Muscle of leg (tissue), 11 donors: ENCODE data around the gene NKX6-1. TPM values are rescaled to one million over a fixed set of nuclear protein-coding genes. Genes with fewer than 3 reads are reported as not detected.

Experiments
- DNase-seq: peaks from one replicate; pipeline ENCODE4 v3.0.0; 2013
- H3K27ac ChIP-seq: one replicate; pipeline ENCODE4 v1.5.1; 2013; ENCODE audit warnings: mild to moderate bottlenecking, low read length, control low read depth
- H3K27me3 ChIP-seq: one replicate; pipeline ENCODE4 v1.6.1; 2013; ENCODE audit warnings: low read length; ENCODE audit not compliant: control insufficient read depth, insufficient read depth
- H3K36me3 ChIP-seq: one replicate; pipeline ENCODE4 v1.6.1; 2013; ENCODE audit warnings: low read length; ENCODE audit not compliant: control insufficient read depth, insufficient read depth
- H3K4me1 ChIP-seq: one replicate; pipeline ENCODE4 v1.6.1; 2013; ENCODE audit warnings: low read length; ENCODE audit not compliant: control insufficient read depth, insufficient read depth
- H3K4me3 ChIP-seq: one replicate; pipeline ENCODE4 v1.5.1; 2013; ENCODE audit warnings: low read length, control low read depth
- H3K9me3 ChIP-seq: replicated peaks from 2 replicates; pipeline ENCODE4 v1.6.1; 2013; ENCODE audit warnings: low read depth, low read length; ENCODE audit not compliant: control insufficient read depth
- WGBS: methylation state at CpG from one replicate; pipeline ENCODE4 v1.1.5; 2013; ENCODE audit warnings: missing lambda C conversion rate; ENCODE audit not compliant: insufficient coverage; 5-methylcytosine and 5-hydroxymethylcytosine counted together
- polyA plus RNA-seq, 8 donors: library from polyadenylated mRNA; unstranded; fragments of 120-200 nt; gene quantifications; one replicate each; pipeline versions ENCODE4 v1.2.1 to v1.2.3, GENCODE V29; 2013; ENCODE audit warnings: inconsistent platforms in 1 of 8, low replicate concordance in 1 of 8; ENCODE audit not compliant: insufficient read length in 8 of 8, insufficient read depth in 1 of 8
- total RNA-seq: library from RNA; stranded (reverse); fragments of 120-200 nt; gene quantifications from one replicate; pipeline ENCODE4 v1.2.4, GENCODE V29; 2013

NKX6-1 gene
- total and polyA plus RNA-seq, 9 donors: 0.05 to 0.23 TPM; not detected in 7

DNA sequence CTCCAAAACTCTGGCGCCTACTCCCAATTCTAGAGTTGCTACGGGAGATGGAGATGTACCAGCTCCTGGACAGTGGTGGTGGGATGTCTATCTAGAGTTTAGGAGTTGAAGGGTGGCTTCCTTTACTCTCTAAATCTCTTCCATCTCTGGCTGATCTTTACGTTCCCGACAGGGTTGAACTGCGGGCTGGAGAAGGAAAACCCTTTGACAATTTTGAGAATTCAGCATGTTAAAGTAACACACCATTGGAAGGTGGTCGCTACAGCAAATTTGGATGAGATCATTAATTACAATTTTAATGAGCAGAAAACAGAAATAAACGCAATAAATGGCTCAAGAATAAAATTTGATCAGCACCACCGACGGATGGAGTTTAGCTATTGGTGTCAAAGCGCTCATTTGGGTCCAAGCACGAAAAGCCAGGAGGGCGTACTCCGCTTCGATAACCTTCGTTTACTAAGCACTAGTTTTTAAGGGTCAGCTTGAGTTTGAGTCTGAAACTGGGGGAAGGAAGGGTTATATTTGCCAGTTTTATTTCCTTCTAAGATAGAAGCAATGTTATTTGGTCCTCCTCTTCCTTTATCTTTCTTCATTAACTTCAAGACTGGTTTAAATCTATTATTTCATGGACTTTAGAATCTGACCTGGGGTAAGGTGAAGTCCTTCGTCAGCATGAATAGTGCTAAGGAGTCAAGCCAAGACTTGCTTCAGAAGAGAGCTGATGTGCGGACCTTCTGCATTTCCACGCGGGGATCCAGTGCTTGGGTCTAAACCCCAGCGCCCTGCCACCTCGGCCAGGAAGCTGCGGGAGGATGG is 1.5 kb upstream of the NKX6-1 start:
- H3K4me1 ChIP-seq: peaks cover 30% of the 10 kb centered on the region
- WGBS: 6% methylated on average over 7 of the region's 22 CpGs
- no peaks in the 10 kb centered on the region for H3K36me3 ChIP-seq
- H3K27me3 ChIP-seq: peaks cover 88% of the 10 kb centered on the region
- H3K4me3 ChIP-seq: no peak overlapping the region
- no peak for DNase-seq
- H3K9me3 ChIP-seq: no peaks in the 10 kb centered on the region
- no peak overlapping the region for H3K27ac ChIP-seq

DNA sequence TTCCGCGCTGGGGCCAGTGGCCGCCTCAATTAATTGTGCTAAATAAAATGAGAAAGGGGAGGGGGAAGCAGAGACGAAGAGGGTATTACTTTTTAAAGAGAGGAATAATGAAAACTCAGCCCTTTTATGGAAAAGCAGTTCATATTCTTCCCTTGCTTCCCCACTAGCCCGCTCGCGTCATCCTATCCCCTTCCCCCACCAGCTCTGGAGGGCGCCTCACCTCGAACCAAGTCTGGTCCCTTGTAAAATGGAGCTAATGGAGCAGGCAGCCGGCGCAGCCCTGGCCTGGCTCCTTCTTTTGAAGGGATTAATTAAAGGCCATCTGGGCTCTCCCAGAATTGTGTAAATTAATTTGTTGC is 511 bp upstream of the NKX6-1 start:
- no CpG with 5 or more reads among the region's 11 CpGs for WGBS
- H3K27ac ChIP-seq: no peak overlapping the region
- H3K36me3 ChIP-seq: no peaks in the 10 kb centered on the region
- no peak for DNase-seq
- no peaks in the 10 kb centered on the region for H3K9me3 ChIP-seq
- H3K27me3 ChIP-seq: peaks cover 89% of the 10 kb centered on the region
- peaks cover 30% of the 10 kb centered on the region for H3K4me1 ChIP-seq
- peak overlapping the region; percentile 37 for H3K4me3 ChIP-seq

DNA sequence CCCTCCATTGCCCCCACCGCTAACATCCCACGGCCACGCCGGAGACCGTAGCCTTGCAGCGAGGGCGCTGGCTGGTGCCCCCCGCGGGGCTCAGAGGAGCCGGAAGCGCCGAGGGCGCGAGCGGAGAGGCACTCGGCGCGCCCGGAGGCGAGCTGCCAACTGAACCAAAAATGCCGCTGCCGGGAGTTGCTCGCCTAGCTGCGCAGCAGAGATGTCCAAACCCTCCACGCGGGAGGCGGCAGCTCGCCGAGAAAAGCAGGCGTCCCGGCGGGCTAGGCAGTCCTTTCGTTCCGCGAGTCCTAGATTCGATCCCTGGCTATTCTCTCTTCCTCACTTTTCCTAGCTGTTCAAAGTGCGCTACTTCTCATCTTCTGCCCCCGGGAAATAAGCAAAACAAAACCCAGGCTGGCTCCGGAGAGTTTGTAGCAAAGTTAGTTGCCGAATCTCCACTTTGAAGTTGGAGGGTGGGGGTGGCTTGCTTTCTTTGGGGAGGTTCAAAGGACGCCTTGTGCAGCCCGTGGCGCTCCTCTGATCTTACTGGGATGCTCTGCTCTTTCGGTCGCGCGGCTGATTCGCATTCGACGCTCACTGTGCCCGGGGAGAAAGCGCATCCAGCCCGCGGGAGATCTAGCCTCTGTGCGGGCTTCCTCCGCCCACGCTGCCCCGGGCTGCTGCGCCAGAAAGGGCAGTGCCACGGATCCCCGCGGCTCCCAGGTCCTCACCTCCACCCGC is 723 bp downstream of the NKX6-1 start:
- H3K9me3 ChIP-seq: no peaks in the 10 kb centered on the region
- no peaks in the 10 kb centered on the region for H3K36me3 ChIP-seq
- DNase-seq: no peak
- peaks cover 87% of the 10 kb centered on the region for H3K27me3 ChIP-seq
- WGBS: under 1% methylated on average over 51 of the region's 63 CpGs
- peak overlapping the region; percentile 37 for H3K4me3 ChIP-seq
- H3K4me1 ChIP-seq: peaks cover 33% of the 10 kb centered on the region
- no peak overlapping the region for H3K27ac ChIP-seq

- no peak for DNase-seq
- Histone ChIP-seq H3K4me1 (peaks cover 39% of the 10 kb centered on the region), H3K4me3 (peak overlapping the region; percentile 37), H3K9me3 (no peaks in the 10 kb centered on the region), H3K27me3 (peaks cover 87% of the 10 kb centered on the region), H3K27ac (no peak overlapping the region), H3K36me3 (no peaks in the 10 kb centered on the region)
- WGBS: 1% methylated on average over 73 of the region's 73 CpGs
These were observed 1.4 kb downstream of the NKX6-1 start for GRCh38 chr4:84497504-84498202.

- H3K27ac ChIP-seq: no peak overlapping the region
- DNase-seq: no peak
- peaks cover 39% of the 10 kb centered on the region for H3K4me1 ChIP-seq
- H3K27me3 ChIP-seq: peaks cover 87% of the 10 kb centered on the region
- WGBS: 11% methylated on average over 50 of the region's 53 CpGs
- H3K4me3 ChIP-seq: no peak overlapping the region
- H3K36me3 ChIP-seq: no peaks in the 10 kb centered on the region
- H3K9me3 ChIP-seq: no peaks in the 10 kb centered on the region
These were observed 2.2 kb downstream of the NKX6-1 start for GRCh38 chr4:84496706-84497503.

GRCh38 chr4:84496331-84496705 is 2.8 kb downstream of the NKX6-1 start:
- no peak overlapping the region for H3K27ac ChIP-seq
- H3K36me3 ChIP-seq: no peaks in the 10 kb centered on the region
- no peak overlapping the region for H3K4me3 ChIP-seq
- H3K9me3 ChIP-seq: no peaks in the 10 kb centered on the region
- WGBS: 8% methylated on average over 17 of the region's 24 CpGs
- peaks cover 85% of the 10 kb centered on the region for H3K27me3 ChIP-seq
- DNase-seq: no peak
- H3K4me1 ChIP-seq: peaks cover 39% of the 10 kb centered on the region

DNA sequence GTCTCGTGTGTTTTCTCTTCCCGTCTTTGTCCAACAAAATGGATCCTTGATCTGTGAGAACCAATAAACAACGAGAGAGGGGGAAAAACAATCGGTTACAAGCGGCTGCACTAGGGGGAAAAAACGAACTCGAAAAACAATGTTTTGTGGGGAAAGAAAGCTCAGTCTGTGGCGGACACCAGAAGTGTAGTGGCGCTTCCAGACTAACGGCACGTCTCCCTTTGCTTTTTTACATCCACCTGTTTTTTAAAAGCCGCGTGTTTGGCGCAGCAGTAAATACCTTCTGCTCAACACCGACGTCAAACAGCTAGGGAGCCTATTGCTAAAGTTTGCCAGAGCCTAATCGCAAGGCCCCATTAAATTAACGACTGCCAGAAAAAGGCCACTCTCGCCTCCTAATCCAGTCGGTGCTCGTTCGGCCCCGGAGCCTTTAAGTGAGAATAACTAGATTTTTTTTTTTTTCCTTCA is 3.3 kb downstream of the NKX6-1 start:
- Histone ChIP-seq H3K9me3 (no peaks in the 10 kb centered on the region), H3K27me3 (peaks cover 82% of the 10 kb centered on the region), H3K36me3 (no peaks in the 10 kb centered on the region), H3K4me3 (no peak overlapping the region), H3K4me1 (peaks cover 39% of the 10 kb centered on the region), H3K27ac (no peak overlapping the region)
- no peak for DNase-seq
- whole genome bisulfite sequencing: 6% methylated on average over 18 of the region's 23 CpGs

DNA sequence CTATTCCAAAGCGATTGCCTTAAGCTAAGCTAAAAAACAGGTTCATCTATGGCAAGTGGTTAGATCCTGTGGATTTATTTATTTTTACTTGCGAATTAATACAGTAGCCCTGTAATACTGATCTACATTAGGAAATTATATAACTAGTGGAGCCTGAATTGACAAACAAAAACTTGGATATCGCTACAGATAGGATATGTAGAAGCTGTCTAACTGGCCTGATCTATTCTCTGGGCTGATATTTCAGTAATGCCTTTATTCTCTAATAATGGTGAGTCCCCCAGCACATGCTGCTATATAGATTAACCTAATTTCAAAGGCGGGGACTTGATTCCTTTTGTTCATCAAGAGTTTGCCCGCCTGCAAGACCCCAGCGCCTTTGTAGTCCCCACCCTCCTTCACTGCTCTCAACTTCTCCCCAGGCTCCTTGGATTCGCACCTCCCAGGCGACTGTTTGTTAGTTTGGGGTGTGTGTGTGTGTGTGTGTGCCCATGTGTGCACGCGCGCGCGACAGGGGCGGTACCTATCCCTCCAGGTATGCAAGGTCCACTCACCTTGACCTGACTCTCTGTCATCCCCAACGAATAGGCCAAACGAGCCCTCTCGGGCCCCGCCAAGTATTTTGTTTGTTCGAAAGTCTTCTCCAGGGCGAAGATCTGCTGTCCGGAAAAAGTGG is 3.8 kb downstream of the NKX6-1 start:
- DNase-seq: no peak
- no peaks in the 10 kb centered on the region for H3K36me3 ChIP-seq
- H3K27me3 ChIP-seq: peaks cover 79% of the 10 kb centered on the region
- WGBS: 0% methylated on average over 4 of the region's 21 CpGs
- H3K4me1 ChIP-seq: peaks cover 39% of the 10 kb centered on the region
- H3K4me3 ChIP-seq: no peak overlapping the region
- no peak overlapping the region for H3K27ac ChIP-seq
- no peaks in the 10 kb centered on the region for H3K9me3 ChIP-seq

GRCh38 chr4:84494531-84494930 is 4.6 kb downstream of the NKX6-1 start:
- Histone ChIP-seq H3K4me1 (peaks cover 35% of the 10 kb centered on the region), H3K27me3 (peaks cover 79% of the 10 kb centered on the region), H3K9me3 (no peaks in the 10 kb centered on the region), H3K27ac (no peak overlapping the region), H3K4me3 (no peak overlapping the region), H3K36me3 (no peaks in the 10 kb centered on the region)
- no CpG with 5 or more reads among the region's 2 CpGs for WGBS
- no peak for DNase-seq
